Activated CD4-positive, alpha-beta T cell treated with anti-CD3 and anti-CD28 coated beads, Interleukin-2, amount 10 ng/mL, durations not matched to agents 24 days and 14 days (primary cell): ENCODE measurements around the gene ZNF14. TPM values are rescaled to one million over a fixed set of nuclear protein-coding genes. Genes with fewer than 3 reads are reported as not detected.
A peak's percentile ranks its signal among the peaks of the same experiment; 100 is the strongest.
"Not testable (repeated sequence)": the region's sequence is repeated elsewhere in the genome, so short reads cannot be mapped to it uniquely, and the experiment has no call there.

Source experiments
- DNase-seq: peaks from one replicate; pipeline ENCODE4 v3.0.0; 2022
- H3K27ac Mint-ChIP-seq: one replicate; pipeline ENCODE4 v1.8.0; 2022; ENCODE audit warnings: mild to moderate bottlenecking, mixed read lengths
- H3K27me3 Mint-ChIP-seq: one replicate; pipeline ENCODE4 v1.8.0; 2022; ENCODE audit warnings: mixed read lengths
- H3K36me3 Mint-ChIP-seq: one replicate; pipeline ENCODE4 v1.8.0; 2022; ENCODE audit warnings: low read depth, mild to moderate bottlenecking, mixed read lengths
- H3K4me1 Mint-ChIP-seq: one replicate; pipeline ENCODE4 v1.8.0; 2021; ENCODE audit warnings: mixed read lengths
- H3K4me3 Mint-ChIP-seq: one replicate; pipeline ENCODE4 v1.8.0; 2022; ENCODE audit warnings: mild to moderate bottlenecking, moderate library complexity, mixed read lengths
- H3K9me3 Mint-ChIP-seq: one replicate; pipeline ENCODE4 v1.8.0; 2021; ENCODE audit warnings: mixed read lengths
- intact Hi-C: fragments of 100-400 bp; cut with micrococcal nuclease; formaldehyde crosslinking; loops from one replicate; pipeline ENCODE4 v1.15.1; 2023
- total RNA-seq: library from RNA; stranded (reverse); gene quantifications from 2 replicates; pipeline ENCODE4 v1.2.3, GENCODE V29; 2022

Gene ZNF14
- total RNA-seq, 1 donor from 2014 or later, result 4.8 TPM

DNA sequence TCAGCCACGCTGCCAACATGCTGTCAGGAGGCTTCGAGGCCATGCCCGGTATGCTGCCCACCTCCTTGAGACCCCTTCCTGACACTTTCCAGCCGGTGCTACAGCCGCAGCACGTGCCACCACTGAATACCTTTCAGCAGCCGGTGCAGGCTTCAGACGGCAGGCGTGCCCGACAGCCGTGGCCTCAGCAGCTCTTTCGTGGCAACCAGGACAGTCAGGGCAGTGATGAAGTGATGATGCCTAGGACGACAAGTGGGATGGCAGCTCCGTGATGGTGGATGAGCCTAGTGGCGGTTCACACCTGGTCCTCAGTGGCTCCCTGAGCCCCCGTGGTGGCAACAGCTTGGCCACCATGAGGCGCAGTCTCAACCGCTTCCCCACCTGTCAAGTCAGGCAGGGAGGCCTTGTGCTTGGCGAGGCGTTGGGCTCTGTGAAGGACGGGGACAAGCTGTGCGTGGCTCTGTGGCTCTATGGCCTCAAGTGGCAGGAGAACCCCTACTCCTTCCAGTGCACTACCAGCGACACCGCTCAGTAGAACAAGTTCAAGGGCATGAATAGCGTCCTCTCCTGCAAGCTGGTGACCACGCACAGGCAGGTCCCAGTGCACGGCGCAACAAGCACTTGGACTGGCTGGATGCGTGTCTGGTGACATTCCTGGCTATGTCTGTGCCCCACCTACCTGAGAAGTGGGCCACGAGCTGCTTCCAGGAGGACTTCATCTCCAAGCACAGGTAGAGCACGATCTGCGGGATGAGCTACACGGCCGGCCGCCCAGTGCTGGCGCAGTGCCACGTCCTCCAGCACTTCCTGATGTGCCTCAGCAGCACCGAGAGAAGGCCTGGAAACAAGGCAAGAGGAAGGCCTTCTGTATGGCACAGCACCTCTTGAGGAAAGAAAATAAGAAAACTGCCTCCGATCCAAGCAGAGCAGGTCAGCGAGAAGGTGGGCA, 18.2 kb upstream of the ZNF14 start:
- H3K4me3 Mint-ChIP-seq, result no peak overlapping the region
- H3K27me3 Mint-ChIP-seq, result no peaks in the 10 kb centered on the region
- DNase-seq, result no peak
- H3K4me1 Mint-ChIP-seq, result no peaks in the 10 kb centered on the region
- peaks cover 7% of the 10 kb centered on the region for H3K9me3 Mint-ChIP-seq
- intact Hi-C loops, result no loop called here
- no peaks in the 10 kb centered on the region for H3K36me3 Mint-ChIP-seq
- peak overlapping the region; percentile 51 for H3K27ac Mint-ChIP-seq

DNA sequence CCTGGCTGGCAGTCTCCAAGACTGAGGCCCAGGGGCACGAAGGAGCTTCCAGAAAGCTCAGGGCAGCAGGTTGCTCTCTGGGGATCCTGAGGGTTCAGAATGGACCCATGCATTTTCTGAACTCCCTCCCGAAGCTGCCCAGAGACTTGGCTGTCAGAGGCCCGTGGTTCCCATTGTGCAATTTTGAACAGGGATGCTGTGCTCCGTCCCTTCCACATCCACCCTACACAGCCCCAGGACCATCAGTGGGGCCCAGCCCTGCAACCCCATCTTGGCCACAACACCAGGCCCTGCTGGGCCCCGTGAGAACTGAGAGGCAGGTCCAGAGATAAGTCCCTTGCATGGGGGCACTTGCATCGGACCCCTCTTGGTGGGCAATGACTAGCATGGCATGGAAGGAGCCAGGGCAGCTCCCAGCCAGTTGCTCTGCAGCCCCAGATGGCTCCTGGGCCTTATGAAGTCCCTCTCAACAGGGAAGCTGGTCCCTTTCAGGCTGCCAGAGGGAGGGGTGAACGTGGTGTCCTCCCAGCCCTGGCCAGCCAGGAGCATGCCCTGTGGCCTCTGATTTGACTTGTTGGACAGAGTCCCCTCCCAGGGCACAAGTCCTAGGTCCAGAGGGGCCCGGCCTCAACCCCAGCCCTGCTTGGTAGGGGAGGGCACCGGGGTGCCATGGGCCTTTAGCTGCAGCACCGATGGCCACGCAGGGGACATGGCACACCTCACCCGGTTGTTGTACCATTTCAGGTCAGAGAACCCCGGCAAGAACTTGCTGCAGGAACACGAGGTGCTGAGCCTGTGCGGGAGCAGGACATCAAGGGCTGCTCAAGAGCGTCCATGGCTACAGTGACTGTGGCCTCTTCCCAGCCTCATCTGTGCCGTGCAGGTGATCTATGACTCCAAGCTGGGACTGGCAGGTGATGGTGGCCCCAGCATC, 17.3 kb upstream of the ZNF14 start:
- Mint-ChIP-seq H3K9me3 (peaks cover 7% of the 10 kb centered on the region), H3K4me3 (no peak overlapping the region), H3K36me3 (no peaks in the 10 kb centered on the region), H3K27ac (no peak overlapping the region), H3K4me1 (no peaks in the 10 kb centered on the region), H3K27me3 (no peaks in the 10 kb centered on the region)
- intact Hi-C loops, result no loop called here
- DNase-seq, result no peak

DNA sequence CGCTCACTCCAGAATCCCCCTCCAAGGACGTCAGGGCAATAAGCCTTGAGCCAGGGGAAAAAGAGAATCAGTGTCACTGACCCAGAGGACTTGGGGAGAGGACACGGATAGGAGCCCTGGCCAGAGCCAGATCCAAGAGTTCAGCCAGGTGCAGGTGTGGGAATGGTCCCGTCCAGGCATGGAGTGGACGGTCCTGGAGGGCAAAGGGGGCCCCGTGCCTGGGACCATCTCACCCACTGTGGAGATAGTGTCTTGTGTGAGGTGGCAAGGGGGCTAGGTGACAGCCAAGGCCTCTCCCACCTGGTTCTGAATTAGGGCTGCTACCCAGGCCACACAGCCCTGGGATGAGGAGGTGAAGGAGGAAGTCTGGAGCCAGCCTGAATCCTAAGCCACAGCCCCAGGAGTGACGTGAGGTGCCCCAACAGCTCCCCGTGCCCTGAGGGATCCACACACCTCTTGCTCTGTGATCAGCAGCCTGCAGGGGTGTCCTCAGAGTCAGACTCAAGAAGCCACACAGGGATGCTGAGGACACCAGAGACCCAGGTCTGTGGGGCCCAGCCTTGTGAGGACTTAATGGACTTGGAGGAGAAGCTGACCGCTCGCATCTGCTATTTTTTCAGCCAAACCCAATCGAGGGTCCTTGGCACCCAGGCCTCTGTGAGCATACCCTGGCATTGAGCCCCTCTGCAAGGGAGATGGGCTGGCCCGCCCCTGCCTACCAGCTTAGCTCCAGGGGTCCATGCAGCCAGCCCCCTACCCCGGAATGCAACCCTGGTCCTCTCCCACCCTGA, 16.4 kb upstream of the ZNF14 start:
- no peak overlapping the region for H3K27ac Mint-ChIP-seq
- H3K36me3 Mint-ChIP-seq, result no peaks in the 10 kb centered on the region
- intact Hi-C loops, result no loop called here
- no peaks in the 10 kb centered on the region for H3K27me3 Mint-ChIP-seq
- no peak overlapping the region for H3K4me3 Mint-ChIP-seq
- no peak for DNase-seq
- H3K4me1 Mint-ChIP-seq, result no peaks in the 10 kb centered on the region
- H3K9me3 Mint-ChIP-seq, result peaks cover 4% of the 10 kb centered on the region

DNA sequence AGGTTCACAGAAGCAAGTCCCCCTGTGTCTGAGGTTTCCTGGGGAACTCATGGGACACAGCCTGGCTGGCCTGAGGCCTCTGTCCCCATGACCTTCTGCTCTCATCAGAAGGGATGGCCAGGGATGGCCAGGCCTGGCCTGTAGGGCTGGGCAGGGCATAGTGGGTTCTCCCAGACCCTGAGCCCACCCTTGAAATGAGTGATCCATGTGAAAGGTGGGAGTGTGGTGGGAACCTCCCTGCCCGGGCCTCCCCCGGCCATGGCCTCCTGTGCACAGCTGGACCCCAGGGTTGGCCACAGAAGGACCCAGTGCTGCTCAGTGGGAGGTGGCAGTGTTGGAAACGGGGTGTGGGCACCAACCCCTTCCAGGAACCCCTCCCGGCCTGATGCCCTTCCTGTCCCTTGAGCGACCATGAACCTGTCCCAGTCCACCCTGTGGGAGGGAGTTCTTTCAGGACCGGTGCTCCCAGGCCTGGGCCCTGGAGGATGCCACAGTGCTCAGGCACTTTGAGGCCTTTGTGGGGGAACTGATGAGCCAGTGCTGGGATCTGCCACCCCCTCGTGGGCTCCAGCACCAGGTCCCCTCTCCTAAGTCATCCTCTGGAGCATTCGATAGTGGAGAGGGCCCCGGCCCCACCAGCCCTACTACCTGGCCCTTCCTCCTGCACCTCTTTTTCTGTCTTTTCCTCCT, 15.5 kb upstream of the ZNF14 start:
- intact Hi-C loops, result no loop called here
- H3K4me1 Mint-ChIP-seq, result no peaks in the 10 kb centered on the region
- no peak overlapping the region for H3K4me3 Mint-ChIP-seq
- H3K27ac Mint-ChIP-seq, result no peak overlapping the region
- H3K27me3 Mint-ChIP-seq, result no peaks in the 10 kb centered on the region
- no peaks in the 10 kb centered on the region for H3K36me3 Mint-ChIP-seq
- no peaks in the 10 kb centered on the region for H3K9me3 Mint-ChIP-seq
- no peak for DNase-seq

DNA sequence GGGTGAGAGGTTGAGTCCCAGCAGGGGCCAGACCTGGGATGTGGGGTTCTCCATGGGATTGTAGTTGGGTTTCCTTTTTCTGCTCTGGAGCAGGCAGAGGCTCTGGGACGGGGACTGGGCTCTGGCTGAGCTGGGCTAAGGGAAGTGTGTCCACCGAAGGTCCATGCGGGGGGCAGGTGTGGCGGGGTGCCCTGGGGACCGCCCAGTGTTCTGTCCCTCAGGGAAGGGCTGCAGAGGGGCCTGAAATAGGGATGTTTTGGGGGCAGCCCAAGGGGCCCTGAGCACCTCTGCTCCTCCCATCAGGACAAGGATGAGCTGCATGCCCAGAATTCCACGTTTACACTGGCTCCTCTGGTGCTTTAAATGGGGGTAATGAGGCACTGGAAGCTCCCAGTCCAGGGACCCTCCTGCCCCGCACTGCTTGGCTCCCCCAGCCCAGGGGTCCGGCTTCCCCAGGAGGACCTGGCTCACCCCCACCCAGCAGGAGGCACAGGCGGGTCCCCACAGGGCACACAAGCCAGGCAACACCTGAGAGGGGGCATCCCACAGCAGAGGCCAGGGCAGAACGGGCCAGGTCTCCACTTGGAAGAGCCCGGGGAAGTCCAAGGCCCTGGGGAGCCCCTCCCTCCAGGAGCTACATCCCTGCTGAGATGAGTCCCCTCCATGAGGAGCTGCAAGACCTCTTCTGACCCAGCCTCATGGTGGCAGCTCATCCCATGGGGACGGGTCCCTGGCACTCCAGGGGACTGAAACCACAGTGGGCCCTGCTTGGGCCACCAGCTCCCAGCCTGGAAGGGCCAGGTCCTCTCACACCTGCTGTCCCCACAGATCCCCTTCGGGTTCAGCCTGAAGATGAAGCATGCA, 14.7 kb upstream of the ZNF14 start:
- H3K9me3 Mint-ChIP-seq, result no peaks in the 10 kb centered on the region
- H3K27me3 Mint-ChIP-seq, result no peaks in the 10 kb centered on the region
- no peak overlapping the region for H3K4me3 Mint-ChIP-seq
- no peaks in the 10 kb centered on the region for H3K4me1 Mint-ChIP-seq
- peak; percentile 48 for DNase-seq
- H3K27ac Mint-ChIP-seq, result no peak overlapping the region
- intact Hi-C loops, result no loop called here
- no peaks in the 10 kb centered on the region for H3K36me3 Mint-ChIP-seq

DNA sequence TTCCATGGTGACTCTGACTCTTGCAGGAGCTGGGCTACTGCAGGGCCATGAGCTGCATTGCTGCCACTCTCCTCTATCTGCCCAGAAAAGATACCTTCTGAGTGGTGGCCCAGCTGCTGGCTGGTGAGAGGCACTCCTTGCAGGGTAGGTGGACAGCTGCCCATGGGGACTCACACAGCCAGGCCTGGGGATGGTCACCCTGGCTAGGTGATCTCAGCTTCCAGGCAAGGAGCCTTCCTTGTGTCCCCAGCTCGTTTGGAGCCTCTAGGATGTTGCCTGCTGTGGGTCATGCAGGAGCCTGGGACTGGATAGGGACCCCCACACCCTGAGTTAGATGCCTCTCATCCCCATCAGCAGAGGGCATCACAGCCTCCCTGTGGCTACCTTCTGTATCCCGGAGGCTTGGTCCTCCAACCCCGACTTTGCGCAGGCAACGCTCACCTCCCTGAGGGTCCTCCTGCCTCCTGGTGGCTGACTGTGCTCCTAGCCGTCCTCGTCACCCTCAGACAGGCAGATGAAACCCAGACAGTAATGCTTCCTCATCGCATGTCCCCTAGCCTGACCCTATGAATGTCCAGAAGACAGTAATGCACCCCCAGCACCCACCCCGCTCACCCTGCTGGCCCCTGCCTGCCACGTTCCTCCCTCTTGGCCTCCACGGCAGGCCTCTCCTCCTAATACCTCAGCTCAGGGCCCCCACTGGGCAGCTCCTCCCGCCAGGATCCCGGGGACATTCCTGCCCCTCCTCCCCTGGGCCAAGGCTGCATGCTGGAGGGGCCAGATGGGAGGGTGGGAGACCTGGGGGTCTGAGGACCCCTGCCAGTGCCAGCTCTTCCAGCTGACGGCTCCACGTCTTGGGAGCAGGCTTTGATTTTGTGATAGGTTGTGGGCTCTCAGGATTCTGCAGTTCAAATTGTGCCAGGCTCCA, 13.6 kb upstream of the ZNF14 start:
- intact Hi-C loops, result no loop called here
- H3K27ac Mint-ChIP-seq, result no peak overlapping the region
- H3K4me3 Mint-ChIP-seq, result no peak overlapping the region
- no peak for DNase-seq
- H3K36me3 Mint-ChIP-seq, result no peaks in the 10 kb centered on the region
- H3K9me3 Mint-ChIP-seq, result no peaks in the 10 kb centered on the region
- no peaks in the 10 kb centered on the region for H3K27me3 Mint-ChIP-seq
- no peaks in the 10 kb centered on the region for H3K4me1 Mint-ChIP-seq

DNA sequence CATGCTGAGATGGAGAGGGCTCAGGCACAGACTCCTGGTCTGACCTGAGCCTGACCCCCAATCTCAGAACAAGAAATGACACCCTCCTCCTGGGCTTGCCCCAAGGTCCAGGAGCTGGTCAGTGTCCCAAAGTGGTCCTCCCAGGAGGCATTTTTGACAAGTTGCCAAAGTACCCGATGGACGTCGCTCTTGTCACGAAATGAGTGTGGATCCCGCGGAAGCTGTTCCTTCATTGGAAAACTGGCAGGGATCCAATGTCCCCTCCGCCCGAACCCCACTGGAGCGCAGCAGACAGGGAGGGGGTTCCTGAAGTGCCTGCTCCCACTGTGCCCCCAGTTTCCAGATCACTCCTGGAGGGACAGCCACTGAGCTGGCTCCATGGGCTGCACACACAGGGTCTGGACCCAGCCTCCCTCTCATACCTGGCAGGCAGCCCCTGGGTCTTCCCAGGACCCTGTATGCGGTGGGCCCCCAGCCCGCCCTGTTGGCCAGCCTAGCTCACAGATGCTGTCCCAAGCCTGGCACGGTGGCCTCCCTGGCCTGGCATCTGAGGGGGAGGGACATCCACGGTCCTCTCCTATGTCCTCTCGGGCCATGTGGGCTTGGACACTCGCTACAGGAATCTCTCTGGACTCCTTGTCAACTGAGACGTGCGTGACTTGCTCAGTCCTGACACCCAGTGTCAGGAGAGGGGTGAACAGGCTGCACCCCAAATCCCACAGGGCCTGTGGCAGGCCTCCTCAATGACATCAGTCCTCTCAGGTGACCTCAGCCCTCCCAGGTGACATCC, 12.8 kb upstream of the ZNF14 start:
- Mint-ChIP-seq H3K4me1 (no peaks in the 10 kb centered on the region), H3K36me3 (no peaks in the 10 kb centered on the region), H3K9me3 (no peaks in the 10 kb centered on the region), H3K27me3 (no peaks in the 10 kb centered on the region), H3K27ac (no peak overlapping the region), H3K4me3 (no peak overlapping the region)
- intact Hi-C loops, result no loop called here
- peak; percentile 53 for DNase-seq

DNA sequence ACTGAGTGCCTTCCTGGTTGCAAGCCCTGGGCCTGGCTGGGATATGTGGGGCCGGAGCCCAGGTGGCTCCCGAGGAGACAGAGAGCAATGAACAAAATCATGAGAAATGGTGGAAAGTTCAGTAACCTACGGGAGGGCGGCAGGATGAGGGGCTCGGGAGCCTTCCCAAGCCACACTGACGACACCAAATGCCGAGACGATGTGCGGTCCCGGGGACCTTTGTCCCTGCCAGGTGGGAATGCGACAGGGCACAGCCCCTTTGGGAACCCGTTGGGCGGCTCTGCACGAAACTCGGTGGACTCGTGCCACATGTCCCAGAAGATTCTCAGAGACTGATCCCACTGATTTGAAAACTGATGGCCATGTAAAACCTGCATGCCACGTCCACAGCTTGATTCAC, 11.7 kb upstream of the ZNF14 start:
- Mint-ChIP-seq H3K36me3 (no peaks in the 10 kb centered on the region), H3K27ac (no peak overlapping the region), H3K9me3 (no peaks in the 10 kb centered on the region), H3K27me3 (no peaks in the 10 kb centered on the region), H3K4me3 (no peak overlapping the region), H3K4me1 (no peaks in the 10 kb centered on the region)
- intact Hi-C loops, result no loop called here
- no peak for DNase-seq

DNA sequence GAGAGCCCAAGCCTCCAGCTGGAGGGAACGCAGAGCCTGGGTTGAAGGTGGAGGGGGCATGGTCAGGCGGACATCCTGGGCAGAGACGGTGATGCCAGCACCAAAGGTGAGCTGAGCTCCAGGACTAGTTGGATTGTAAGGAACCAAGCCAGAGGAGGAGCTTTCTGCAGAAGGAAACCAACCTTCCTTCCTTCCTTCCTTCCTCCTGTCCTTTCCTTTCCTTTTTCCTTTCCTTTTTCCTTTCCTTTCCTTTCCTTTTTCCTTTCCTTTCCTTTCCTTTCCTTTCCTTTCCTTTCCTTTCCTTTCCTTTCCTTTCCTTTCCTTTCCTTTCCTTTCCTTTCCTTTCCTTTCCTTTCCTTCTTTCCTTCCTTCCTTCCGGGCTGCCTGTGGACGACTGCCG, 11.0 kb upstream of the ZNF14 start:
- H3K4me3 Mint-ChIP-seq, H3K27me3 Mint-ChIP-seq, intact Hi-C loops, H3K4me1 Mint-ChIP-seq, H3K36me3 Mint-ChIP-seq, DNase-seq, H3K9me3 Mint-ChIP-seq, H3K27ac Mint-ChIP-seq: not testable (repeated sequence)

DNA sequence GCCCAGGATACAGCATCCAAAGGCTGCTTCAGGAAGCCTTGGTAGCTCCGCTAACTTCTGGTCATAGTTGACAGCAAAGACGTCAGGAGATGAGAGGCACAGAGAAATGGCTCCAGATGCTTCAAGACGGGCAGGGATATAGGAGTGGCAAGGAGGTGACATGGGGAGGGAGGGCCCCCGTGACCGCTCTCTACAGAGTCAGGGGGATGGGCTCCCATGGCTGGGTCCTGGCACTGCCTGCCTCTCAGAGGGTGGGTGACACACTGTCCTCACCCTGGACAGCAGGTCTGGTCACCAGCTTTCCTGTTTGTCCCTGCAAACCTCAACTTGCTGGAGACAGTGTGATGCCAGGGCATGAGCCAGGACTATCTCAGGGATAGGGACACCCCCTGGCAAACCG, 10.3 kb upstream of the ZNF14 start:
- Mint-ChIP-seq H3K4me3 (no peak overlapping the region), H3K4me1 (no peaks in the 10 kb centered on the region), H3K27me3 (no peaks in the 10 kb centered on the region), H3K27ac (no peak overlapping the region), H3K9me3 (no peaks in the 10 kb centered on the region), H3K36me3 (no peaks in the 10 kb centered on the region)
- intact Hi-C loops, result no loop called here
- peak; percentile 47 for DNase-seq

DNA sequence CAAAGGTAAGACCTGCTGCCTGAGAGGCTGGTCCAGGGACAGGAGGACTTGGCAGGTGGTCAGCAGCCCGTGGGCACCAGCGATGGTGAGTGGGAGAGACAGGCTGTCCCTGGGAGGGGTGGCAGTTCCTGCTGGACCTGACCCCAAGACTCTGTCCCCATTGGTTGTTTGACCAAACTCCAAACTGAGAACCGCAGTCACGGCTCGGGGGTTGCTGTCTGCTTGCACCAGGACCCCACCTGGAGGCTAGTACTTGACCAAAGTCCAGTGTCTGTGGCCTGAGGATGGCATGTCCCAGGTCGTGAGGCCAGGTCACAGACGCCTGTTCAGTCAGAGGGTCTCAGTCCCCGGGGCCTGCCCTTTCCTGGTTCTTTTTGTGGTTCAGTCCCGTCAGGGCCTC, 9.9 kb upstream of the ZNF14 start:
- Mint-ChIP-seq H3K4me3 (no peak overlapping the region), H3K36me3 (no peaks in the 10 kb centered on the region), H3K4me1 (no peaks in the 10 kb centered on the region), H3K9me3 (no peaks in the 10 kb centered on the region), H3K27ac (no peak overlapping the region), H3K27me3 (no peaks in the 10 kb centered on the region)
- DNase-seq, result no peak
- intact Hi-C loops, result no loop called here
